Small intestine (tissue), 7 donors: Measurements from ENCODE around the gene IZUMO4. TPM values are rescaled to one million over a fixed set of nuclear protein-coding genes. Genes with fewer than 3 reads are reported as not detected.

Experiments used
- DNase-seq, 2 donors: peaks; one replicate each; pipeline versions ENCODE4 v3.0.0 to v3.0.0-alpha.2; 2013
- FAIRE-seq: peaks from 2 replicates; lab custom pipeline; 2012; peaks lifted over from hg19 to GRCh38; lab: Jason Lieb, UNC
- H3K27ac ChIP-seq, 3 donors: one replicate each; pipeline ENCODE4 v1.5.1; 2013; ENCODE audit warnings: low read length in 2 of 3, mild to moderate bottlenecking in 2 of 3, control low read depth in 1 of 3, inconsistent platforms in 1 of 3, low read depth in 1 of 3, moderate library complexity in 1 of 3
- H3K27me3 ChIP-seq, 3 donors: one replicate each; pipeline ENCODE4 v1.6.1; 2013; ENCODE audit warnings: low read length in 3 of 3, inconsistent platforms in 1 of 3; ENCODE audit not compliant: control insufficient read depth in 3 of 3, insufficient read depth in 3 of 3
- H3K36me3 ChIP-seq, 3 donors: one replicate each; pipeline ENCODE4 v1.6.1; 2013; ENCODE audit warnings: low read length in 3 of 3, inconsistent platforms in 1 of 3, low read depth in 1 of 3, mild to moderate bottlenecking in 1 of 3, moderate library complexity in 1 of 3; ENCODE audit not compliant: control insufficient read depth in 3 of 3, insufficient read depth in 2 of 3
- H3K4me1 ChIP-seq, 3 donors: one replicate each; pipeline ENCODE4 v1.6.1; 2013; ENCODE audit warnings: low read length in 2 of 3, inconsistent platforms in 1 of 3, low read depth in 1 of 3, mild to moderate bottlenecking in 1 of 3, moderate library complexity in 1 of 3; ENCODE audit not compliant: control insufficient read depth in 3 of 3, insufficient read depth in 2 of 3
- H3K4me3 ChIP-seq, 3 donors: one replicate each; pipeline ENCODE4 v1.5.1; 2013; ENCODE audit warnings: low read length in 3 of 3, control low read depth in 1 of 3, inconsistent platforms in 1 of 3, low read depth in 1 of 3, mild to moderate bottlenecking in 1 of 3, moderate library complexity in 1 of 3
- H3K9me3 ChIP-seq, 2 donors: one replicate each; pipeline ENCODE4 v1.6.1; 2013; ENCODE audit warnings: low read depth in 1 of 2, low read length in 1 of 2; ENCODE audit not compliant: control insufficient read depth in 2 of 2, insufficient read depth in 1 of 2
- WGBS, 3 donors: extraction: QIAGEN DNeasy Blood & Tissue Kit; methylation state at CpG; one replicate each; pipeline ENCODE4 v1.1.7; 2013; 5-methylcytosine and 5-hydroxymethylcytosine counted together
- polyA plus RNA-seq, 4 donors: library from polyadenylated mRNA; stranded (reverse) in 3 of 4; unstranded in 1 of 4; fragments of 200-250 nt in 3 of 4; fragments of 120-200 nt in 1 of 4; gene quantifications; one replicate each; pipeline versions ENCODE4 v1.2.1 to v1.2.3, GENCODE V29; 2013
- donor health status: healthy with polysubstance abuse.
- donor health status: control.
- donor health status: control.
- donor health status: Bipolar disorder and iron deficiency.
- donor health status: healthy.

The IZUMO4 gene
- polyA plus RNA-seq, 4 donors, result 2.4 to 5.8 (median 4.2) TPM

- peak overlapping the region; percentile 88 to 93 (median 92) for H3K27ac ChIP-seq
- 0 to 1% (median 1%) methylated on average over 32 to 49 of the region's 49 CpGs for WGBS, 3 donors
- FAIRE-seq, result no peak
- H3K36me3 ChIP-seq, result peaks cover 0 to 45% (median 4%) of the 10 kb centered on the region in 3 donors
- H3K4me1 ChIP-seq, result peaks cover 8 to 43% (median 18%) of the 10 kb centered on the region in 3 donors
- no peaks in the 10 kb centered on the region for H3K9me3 ChIP-seq
- no peaks in the 10 kb centered on the region for H3K27me3 ChIP-seq
- no peak for DNase-seq
- peak overlapping the region; percentile 93 to 99 (median 94) for H3K4me3 ChIP-seq
These were observed 46.2 kb upstream of the IZUMO4 start for GRCh38 chr19:2050349-2050990.

DNA sequence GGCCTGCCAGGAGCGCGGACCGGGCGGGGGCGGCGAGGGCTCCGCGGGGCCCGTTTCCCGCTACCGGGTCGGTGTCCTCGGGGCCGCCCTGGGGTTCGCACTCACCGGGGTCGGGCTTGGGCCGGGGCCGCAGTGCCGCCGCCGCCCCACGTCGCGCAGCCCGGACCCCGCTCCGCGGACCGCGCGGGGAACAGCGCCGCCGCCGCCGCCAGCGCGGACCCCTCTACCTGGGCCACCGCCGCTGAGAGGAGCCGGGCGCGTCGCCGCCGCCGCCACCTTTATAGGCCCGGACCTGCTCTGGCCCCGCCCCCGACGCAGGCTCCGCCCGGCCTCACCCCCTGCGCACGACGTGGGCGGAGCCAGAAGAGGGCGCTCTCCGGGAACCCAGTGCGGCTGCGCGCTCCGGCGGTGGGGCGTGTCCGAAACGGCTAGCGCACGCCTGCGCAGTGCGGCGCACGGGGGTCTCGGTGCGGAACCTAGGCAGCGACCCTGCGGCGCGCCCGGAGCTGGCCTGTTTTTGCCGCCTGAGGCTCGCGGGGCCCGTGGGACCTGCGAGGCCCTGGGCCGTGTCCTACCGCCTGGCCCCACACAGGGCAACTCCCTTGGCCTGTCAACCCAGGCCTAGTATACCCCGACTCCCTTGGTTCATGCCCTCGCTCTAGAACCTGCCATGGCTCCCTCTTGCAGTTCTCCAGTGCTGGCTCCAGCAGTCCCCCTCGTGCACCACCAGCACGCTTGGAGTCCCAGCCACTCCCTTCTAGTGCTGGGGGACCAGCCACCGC, 45.5 kb upstream of the IZUMO4 start, which contains the start of gene MKNK2:
TSS of gene MKNK2 (minus strand) at position 254 of the 782 bp plus-strand sequence. CDS start 393 bp downstream, outside the sequence.
- 2 to 7% (median 3%) methylated on average over 24 to 93 of the region's 93 CpGs for WGBS, 3 donors
- H3K27ac ChIP-seq, result peak within 1 kb of the TSS; percentile 88 to 93 (median 92)
- FAIRE-seq, result no peak

DNA sequence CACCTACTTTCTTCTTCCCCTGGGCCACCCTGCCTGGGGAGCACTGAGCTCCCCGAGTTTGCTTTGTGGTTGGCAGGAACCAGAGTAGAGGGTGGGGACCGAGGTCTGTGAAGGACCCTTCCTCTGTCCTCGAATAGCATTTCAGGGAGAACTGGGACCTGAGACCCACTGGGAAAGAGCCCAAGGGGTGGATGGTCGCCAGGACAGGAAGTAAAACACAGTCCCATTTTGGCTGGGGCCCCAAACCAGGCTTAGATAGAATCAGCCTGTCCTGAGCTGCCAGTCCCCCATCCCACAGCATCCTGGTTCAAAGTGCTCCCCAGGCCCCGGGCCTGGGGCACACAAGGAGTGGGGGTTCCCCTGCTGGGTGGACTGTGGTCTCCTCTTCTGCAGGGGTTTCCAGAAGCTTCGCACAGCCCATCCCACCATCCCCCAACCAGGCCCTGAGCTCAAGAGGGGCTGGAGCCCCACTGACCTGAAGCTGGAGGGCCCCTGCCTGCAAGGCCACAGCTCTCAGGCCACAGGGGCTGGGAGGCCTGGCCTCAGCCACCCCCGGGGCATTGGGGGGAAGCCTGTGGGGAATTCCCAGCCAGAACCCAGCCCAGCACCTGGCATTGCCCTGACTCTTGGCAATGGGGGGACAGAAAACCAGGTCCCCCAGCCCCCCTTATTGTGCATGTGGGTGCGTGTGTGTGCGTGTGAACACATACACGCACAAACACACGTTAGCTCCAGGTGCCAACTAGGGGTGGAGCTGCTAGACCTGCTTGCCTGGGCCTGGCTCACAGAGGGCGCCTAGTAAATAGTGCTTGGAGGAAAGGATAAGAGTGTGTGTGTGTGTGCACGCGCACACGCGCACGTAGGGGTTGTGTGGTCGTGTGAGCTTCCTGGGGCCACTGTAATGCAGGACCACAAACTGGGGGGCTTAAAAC, 44.7 kb upstream of the IZUMO4 start:
- 18 to 37% (median 22%) methylated on average over 18 of the region's 18 CpGs for WGBS, 3 donors
- Histone ChIP-seq H3K27ac (peak overlapping the region; percentile 58 to 88 (median 69)), H3K36me3 (peaks cover 0 to 29% (median 0%) of the 10 kb centered on the region in 3 donors), H3K4me1 (peaks cover 6 to 54% (median 21%) of the 10 kb centered on the region in 3 donors), H3K4me3 (no peak overlapping the region), H3K27me3 (no peaks in the 10 kb centered on the region), H3K9me3 (no peaks in the 10 kb centered on the region)
- DNase-seq (peak in 1 of 2 donors; percentile 56), FAIRE-seq (no peak)

More for the DNA sequence above, 45.5 kb upstream of the IZUMO4 start, which contains the start of gene MKNK2:
- no peaks in the 10 kb centered on the region for H3K9me3 ChIP-seq
- peaks cover 0 to 38% (median 0%) of the 10 kb centered on the region in 3 donors for H3K36me3 ChIP-seq
- peak within 1 kb of the TSS; percentile 93 to 99 (median 94) for H3K4me3 ChIP-seq
- H3K4me1 ChIP-seq, result peaks cover 8 to 47% (median 18%) of the 10 kb centered on the region in 3 donors
- no peaks in the 10 kb centered on the region for H3K27me3 ChIP-seq
- peak; percentile 89 to 95 for DNase-seq

- Histone ChIP-seq H3K4me3 (no peak overlapping the region), H3K27ac (peak overlapping the region in 1 of 3 donors; percentile 11), H3K27me3 (no peaks in the 10 kb centered on the region), H3K9me3 (no peaks in the 10 kb centered on the region), H3K4me1 (peaks cover 5 to 46% (median 8%) of the 10 kb centered on the region in 3 donors), H3K36me3 (peaks cover 0 to 12% (median 0%) of the 10 kb centered on the region in 3 donors)
- DNase-seq (no peak), FAIRE-seq (no peak)
- 71 to 75% (median 73%) methylated on average over 23 to 24 of the region's 24 CpGs for WGBS, 3 donors
These were observed 42.9 kb upstream of the IZUMO4 start for GRCh38 chr19:2053601-2054389.

- FAIRE-seq (no peak), DNase-seq (peak in 1 of 2 donors; percentile 55)
- WGBS, 3 donors, result 29 to 66% (median 49%) methylated on average over 8 of the region's 8 CpGs
- H3K27me3 ChIP-seq, result no peaks in the 10 kb centered on the region
- H3K4me1 ChIP-seq, result peaks cover 5 to 46% (median 5%) of the 10 kb centered on the region in 3 donors
- no peaks in the 10 kb centered on the region for H3K9me3 ChIP-seq
- H3K4me3 ChIP-seq, result no peak overlapping the region
- H3K36me3 ChIP-seq, result peaks cover 0 to 7% (median 0%) of the 10 kb centered on the region in 3 donors
- H3K27ac ChIP-seq, result peak overlapping the region in 1 of 3 donors; percentile 65
These were observed 42.0 kb upstream of the IZUMO4 start for GRCh38 chr19:2054763-2055162.

DNA sequence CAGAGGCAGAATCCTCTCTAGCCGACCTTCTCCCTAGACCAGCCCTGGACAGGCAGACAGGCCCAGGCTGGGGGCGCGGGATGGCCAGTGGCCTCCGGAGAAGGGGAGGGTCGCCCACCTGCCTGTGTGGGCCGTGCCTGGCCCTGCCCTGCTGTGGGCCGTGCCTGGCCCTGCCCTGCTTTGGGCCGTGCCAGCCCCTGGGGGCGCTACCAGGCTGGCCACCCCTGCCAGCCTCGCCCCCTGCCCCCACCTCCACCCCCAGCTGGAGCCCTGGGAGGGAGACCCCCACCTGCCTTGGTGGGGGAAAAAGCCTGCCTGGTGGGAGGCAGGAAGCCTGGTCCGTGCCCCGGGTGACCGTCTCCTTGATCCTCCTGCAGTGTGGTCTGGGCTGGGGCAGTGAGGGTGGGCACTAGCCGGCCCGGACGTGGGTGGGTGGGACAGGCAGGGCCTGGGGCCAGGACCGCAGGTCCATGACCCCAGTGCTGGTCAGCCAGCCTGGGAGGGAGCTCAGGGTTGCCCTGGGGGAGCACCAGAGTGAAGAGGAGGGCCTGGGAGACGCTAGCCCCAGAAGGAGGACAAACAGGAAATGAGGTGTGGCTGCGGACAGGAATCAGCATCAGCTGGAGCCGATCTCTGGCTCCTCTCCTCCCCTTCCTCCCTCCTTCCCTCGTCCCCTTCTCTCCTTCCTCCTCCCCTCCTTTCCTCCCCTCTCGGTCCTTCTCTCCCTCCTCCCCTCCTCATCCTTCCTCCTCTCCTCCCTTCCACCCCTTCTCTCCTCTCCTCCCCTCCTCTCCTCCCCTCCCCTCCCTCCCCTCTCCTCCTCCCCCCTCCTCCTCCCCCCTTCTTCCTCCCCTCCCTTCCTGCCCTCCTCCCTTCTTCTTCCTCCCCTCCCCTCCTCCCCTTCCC, 40.5 kb upstream of the IZUMO4 start:
- DNase-seq (peak; percentile 55 to 57), FAIRE-seq (no peak)
- peaks cover 0 to 7% (median 0%) of the 10 kb centered on the region in 3 donors for H3K36me3 ChIP-seq
- peak overlapping the region in 2 of 3 donors; percentile 0 to 26 for H3K4me3 ChIP-seq
- no peaks in the 10 kb centered on the region for H3K9me3 ChIP-seq
- H3K27me3 ChIP-seq, result no peaks in the 10 kb centered on the region
- 26 to 36% (median 31%) methylated on average over 18 to 22 of the region's 22 CpGs for WGBS, 3 donors
- H3K27ac ChIP-seq, result peak overlapping the region; percentile 52 to 77 (median 72)
- H3K4me1 ChIP-seq, result peaks cover 5 to 57% (median 7%) of the 10 kb centered on the region in 3 donors

- H3K9me3 ChIP-seq, result no peaks in the 10 kb centered on the region
- 45 to 66% (median 60%) methylated on average over 5 of the region's 5 CpGs for WGBS, 3 donors
- H3K4me1 ChIP-seq, result peaks cover 2 to 53% (median 7%) of the 10 kb centered on the region in 3 donors
- no peaks in the 10 kb centered on the region for H3K27me3 ChIP-seq
- no peak for DNase-seq
- FAIRE-seq, result no peak
- peaks cover 0 to 7% (median 0%) of the 10 kb centered on the region in 3 donors for H3K36me3 ChIP-seq
- H3K4me3 ChIP-seq, result no peak overlapping the region
- peak overlapping the region in 2 of 3 donors; percentile 59 to 87 for H3K27ac ChIP-seq
These were observed 39.9 kb upstream of the IZUMO4 start for GRCh38 chr19:2056837-2057192.
